Breast epithelium (tissue), 4 donors: Measurements from ENCODE around the gene DLK1. TPM values are rescaled to one million over a fixed set of nuclear protein-coding genes. Genes with fewer than 3 reads are reported as not detected.

Experiments
- DNase-seq, 2 donors: peaks; one replicate each; pipeline ENCODE4 v3.0.0-alpha.2; 2019; ENCODE audit warnings: low spot score in 2 of 2
- H3K27ac ChIP-seq, 2 donors: fragments of 200-600 bp; sonication (generic) in 1 of 2; one replicate each; pipeline ENCODE4 v1.5.1; 2016 to 2019; ENCODE audit warnings: mild to moderate bottlenecking in 1 of 2
- H3K27me3 ChIP-seq, 2 donors: fragments of 200-600 bp; sonication (generic) in 1 of 2; one replicate each; pipeline versions ENCODE4 v1.5.1 to v1.6.0; 2017 to 2019; ENCODE audit warnings: control low read depth in 1 of 2, mild to moderate bottlenecking in 1 of 2
- H3K36me3 ChIP-seq: fragments of 200-600 bp; one replicate; pipeline ENCODE4 v1.5.1; 2019
- H3K4me1 ChIP-seq, 2 donors: fragments of 200-600 bp; sonication (generic); one replicate each; pipeline ENCODE4 v1.5.1; 2016 to 2019; ENCODE audit warnings: control low read depth in 1 of 2
- H3K4me3 ChIP-seq, 3 donors: fragments of 200-600 bp; sonication (generic); 1 replicate in 2 of 3; 2 replicates in 1 of 3; pipeline ENCODE4 v1.5.1; 2016 to 2019; ENCODE audit warnings: mild to moderate bottlenecking in 3 of 3, moderate library complexity in 2 of 3
- H3K9me3 ChIP-seq, 2 donors: fragments of 200-600 bp; sonication (generic) in 1 of 2; one replicate each; pipeline ENCODE4 v1.5.1; 2016 to 2019; ENCODE audit warnings: control low read depth in 1 of 2
- POLR2A ChIP-seq: fragments of 450-650 bp; IDR thresholded peaks from one replicate; pipeline ENCODE4 v1.6.1; 2016; ENCODE audit warnings: antibody characterized with exemption, mild to moderate bottlenecking, moderate library complexity
- POLR2AphosphoS5 ChIP-seq, 3 donors: sonication (generic); formaldehyde crosslinking; IDR thresholded peaks; one replicate each; pipeline ENCODE4 v1.6.1; 2017; ENCODE audit warnings: antibody characterized with exemption in 3 of 3
- intact Hi-C: fragments of 100-400 bp; cut with DNase I; formaldehyde crosslinking; loops from one replicate; pipeline ENCODE4 v1.15.1; 2023; ENCODE audit warnings: low total_unique reads
- total RNA-seq, 3 donors: library from RNA; depleted of rRNA; stranded (reverse); fragments of >200 nt; gene quantifications; one replicate each; pipeline ENCODE4 v1.1.0, GENCODE V29; 2016
- TF ChIP-seq, protein P1 (sequence below), 3 donors: fragments of 450-650 bp; IDR thresholded peaks; one replicate each; pipeline ENCODE4 v1.5.1; 2016 to 2017; ENCODE audit warnings: antibody characterized with exemption in 3 of 3, mild to moderate bottlenecking in 3 of 3, moderate library complexity in 3 of 3

Gene DLK1
- total RNA-seq, 3 donors from 2014 or later, result 1.2 to 5.2 TPM; not detected in 1

DNA sequence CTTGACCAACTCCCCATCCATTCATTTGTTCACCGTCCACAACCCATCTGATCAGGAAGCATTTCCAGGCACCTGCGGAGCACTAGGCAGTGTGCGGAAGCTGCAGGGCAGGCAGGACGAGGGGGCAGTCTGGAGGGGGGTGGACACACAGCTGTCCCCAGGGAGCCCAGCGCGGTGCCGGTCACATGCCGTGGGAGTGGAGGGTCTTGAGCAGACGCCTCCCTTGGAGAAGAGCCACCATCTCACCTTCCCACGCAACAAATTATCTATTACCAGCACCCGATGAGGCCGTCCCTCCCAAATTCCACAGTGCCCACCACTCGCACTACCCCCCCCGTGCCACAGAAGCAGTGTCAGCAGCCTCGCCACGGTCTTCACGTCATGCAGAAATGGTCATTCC, 10.8 kb downstream of the DLK1 start:
- TF ChIP-seq POLR2A (no peak), POLR2AphosphoS5 (IDR thresholded peaks at IDR 0.05) (no peak)
- TF ChIP-seq, protein P1, sequence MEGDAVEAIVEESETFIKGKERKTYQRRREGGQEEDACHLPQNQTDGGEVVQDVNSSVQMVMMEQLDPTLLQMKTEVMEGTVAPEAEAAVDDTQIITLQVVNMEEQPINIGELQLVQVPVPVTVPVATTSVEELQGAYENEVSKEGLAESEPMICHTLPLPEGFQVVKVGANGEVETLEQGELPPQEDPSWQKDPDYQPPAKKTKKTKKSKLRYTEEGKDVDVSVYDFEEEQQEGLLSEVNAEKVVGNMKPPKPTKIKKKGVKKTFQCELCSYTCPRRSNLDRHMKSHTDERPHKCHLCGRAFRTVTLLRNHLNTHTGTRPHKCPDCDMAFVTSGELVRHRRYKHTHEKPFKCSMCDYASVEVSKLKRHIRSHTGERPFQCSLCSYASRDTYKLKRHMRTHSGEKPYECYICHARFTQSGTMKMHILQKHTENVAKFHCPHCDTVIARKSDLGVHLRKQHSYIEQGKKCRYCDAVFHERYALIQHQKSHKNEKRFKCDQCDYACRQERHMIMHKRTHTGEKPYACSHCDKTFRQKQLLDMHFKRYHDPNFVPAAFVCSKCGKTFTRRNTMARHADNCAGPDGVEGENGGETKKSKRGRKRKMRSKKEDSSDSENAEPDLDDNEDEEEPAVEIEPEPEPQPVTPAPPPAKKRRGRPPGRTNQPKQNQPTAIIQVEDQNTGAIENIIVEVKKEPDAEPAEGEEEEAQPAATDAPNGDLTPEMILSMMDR (IDR thresholded peaks at IDR 0.05), result no peak
- H3K9me3 ChIP-seq, result no peaks in the 10 kb centered on the region
- DNase-seq, result peak in 1 of 2 donors; percentile 15
- H3K27me3 ChIP-seq, result no peaks in the 10 kb centered on the region
- H3K4me3 ChIP-seq, result no peak overlapping the region
- no peaks in the 10 kb centered on the region for H3K4me1 ChIP-seq
- intact Hi-C loops, result no loop called here
- no peak overlapping the region for H3K27ac ChIP-seq
- H3K36me3 ChIP-seq, result no peaks in the 10 kb centered on the region

DNA sequence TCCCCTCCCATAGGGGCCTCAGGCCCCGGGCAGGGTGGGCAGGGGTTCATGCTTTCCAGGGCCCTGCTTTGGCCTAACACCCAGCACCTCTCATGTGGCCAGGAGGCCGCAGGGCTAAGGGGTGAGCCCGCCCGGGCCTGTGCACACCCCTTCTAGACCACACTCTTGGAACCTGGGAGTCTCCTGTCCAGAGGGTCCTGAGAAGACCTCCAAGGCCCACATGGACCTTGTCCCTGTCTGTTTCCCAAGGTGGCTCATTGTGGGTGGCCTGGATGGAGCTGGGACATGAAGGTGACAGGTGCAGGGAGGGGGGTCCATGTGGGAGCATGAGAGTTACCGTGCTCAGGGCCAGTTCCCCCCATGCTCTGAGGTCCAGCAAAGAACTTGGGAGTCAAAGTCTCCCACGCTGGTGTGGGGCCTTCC, 11.6 kb downstream of the DLK1 start:
- no peak overlapping the region for H3K27ac ChIP-seq
- DNase-seq, result peak in 1 of 2 donors; percentile 35
- intact Hi-C loops, result no loop called here
- H3K4me3 ChIP-seq, result no peak overlapping the region
- no peaks in the 10 kb centered on the region for H3K9me3 ChIP-seq
- TF ChIP-seq, protein P1 (IDR thresholded peaks at IDR 0.05), result no peak
- no peaks in the 10 kb centered on the region for H3K27me3 ChIP-seq
- H3K36me3 ChIP-seq, result no peaks in the 10 kb centered on the region
- no peaks in the 10 kb centered on the region for H3K4me1 ChIP-seq

DNA sequence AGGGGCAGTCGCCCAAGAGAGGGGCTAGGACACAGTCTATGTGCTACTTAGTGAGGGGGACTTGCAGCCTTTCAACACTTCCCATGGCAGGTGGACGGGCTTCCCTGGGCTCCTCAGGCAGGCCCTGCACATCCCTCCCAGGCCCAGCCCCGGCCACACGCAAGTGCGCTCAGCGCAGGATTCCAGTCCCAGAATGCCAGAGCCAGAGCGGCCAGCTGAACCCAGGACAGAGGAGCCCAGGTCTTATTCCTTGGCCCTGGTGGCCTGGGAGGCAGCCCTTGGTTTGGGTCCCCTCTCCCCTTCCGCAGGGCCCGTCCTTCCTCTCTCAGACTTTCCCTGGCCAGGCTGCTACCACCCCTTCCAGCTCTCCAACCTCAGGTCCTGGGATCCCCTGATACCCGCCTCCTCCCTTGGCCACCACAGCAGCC, 12.0 kb downstream of the DLK1 start:
- no peaks in the 10 kb centered on the region for H3K36me3 ChIP-seq
- DNase-seq, result peak in 1 of 2 donors; percentile 34
- no peaks in the 10 kb centered on the region for H3K4me1 ChIP-seq
- H3K27me3 ChIP-seq, result no peaks in the 10 kb centered on the region
- no peaks in the 10 kb centered on the region for H3K9me3 ChIP-seq
- intact Hi-C loops, result no loop called here
- TF ChIP-seq POLR2A (no peak), POLR2AphosphoS5 (IDR thresholded peaks at IDR 0.05) (no peak)
- TF ChIP-seq, protein P1 (IDR thresholded peaks at IDR 0.05), result no peak
- H3K4me3 ChIP-seq, result no peak overlapping the region
- no peak overlapping the region for H3K27ac ChIP-seq

DNA sequence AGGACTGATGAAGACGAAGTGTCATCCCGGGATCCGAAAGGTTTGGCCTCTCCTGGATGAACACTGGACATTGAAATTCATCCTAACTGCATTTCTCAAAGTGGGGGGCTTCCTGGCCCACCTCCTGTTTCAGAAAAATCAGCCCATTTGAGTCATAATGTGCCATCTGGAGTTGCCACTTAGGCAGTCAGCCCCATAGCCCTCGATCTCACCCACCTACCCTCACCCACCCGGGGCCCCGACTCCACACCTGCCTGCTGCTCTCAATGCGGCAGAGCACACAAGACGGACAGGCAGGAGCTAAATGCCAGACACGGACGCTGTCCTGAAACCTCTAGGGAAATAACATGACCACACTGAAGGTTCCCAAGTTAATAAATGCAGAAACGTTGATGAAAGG, 12.6 kb downstream of the DLK1 start:
- no peaks in the 10 kb centered on the region for H3K9me3 ChIP-seq
- DNase-seq, result peak in 1 of 2 donors; percentile 48

DNA sequence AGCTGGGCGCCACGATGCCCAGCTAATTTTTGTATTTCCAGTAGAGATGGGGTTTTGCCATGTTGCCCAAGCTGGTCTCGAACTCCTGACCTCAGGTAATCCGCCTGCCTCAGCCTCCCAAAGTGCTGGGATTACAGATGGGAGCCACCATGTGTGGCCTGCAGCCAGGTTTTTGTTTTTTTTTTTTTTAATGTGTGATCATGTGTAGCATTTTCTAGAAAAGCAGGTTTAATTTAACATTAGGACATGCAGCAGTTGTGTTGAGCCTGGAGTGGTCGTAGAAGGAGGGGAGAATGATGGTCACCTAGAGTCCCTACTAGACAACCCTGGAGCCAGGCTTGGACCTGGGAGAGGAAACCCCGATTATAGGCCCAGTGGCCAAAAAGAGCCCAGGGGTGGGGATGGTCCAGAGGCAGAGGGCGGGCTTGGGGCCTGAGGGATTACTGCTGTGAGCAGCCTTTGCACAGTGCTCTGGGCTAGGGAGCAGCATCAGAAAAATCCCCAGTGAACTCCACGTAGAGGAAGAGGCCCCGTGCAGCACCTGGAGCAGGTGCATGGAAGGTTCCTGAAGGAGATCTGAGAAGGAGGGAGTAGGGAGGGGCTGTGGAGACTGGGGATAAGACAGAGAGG, 13.6 kb downstream of the DLK1 start:
- Histone ChIP-seq H3K9me3 (no peaks in the 10 kb centered on the region), H3K4me1 (no peaks in the 10 kb centered on the region), H3K27me3 (no peaks in the 10 kb centered on the region), H3K4me3 (no peak overlapping the region), H3K27ac (no peak overlapping the region), H3K36me3 (no peaks in the 10 kb centered on the region)
- DNase-seq, result peak in 1 of 2 donors; percentile 35
- intact Hi-C loops, result no loop called here
- TF ChIP-seq, protein P1 (IDR thresholded peaks at IDR 0.05), result no peak
- TF ChIP-seq POLR2AphosphoS5 (IDR thresholded peaks at IDR 0.05), result no peak
- TF ChIP-seq POLR2A, result no peak

More for the DNA sequence above, 12.6 kb downstream of the DLK1 start:
- intact Hi-C loops, result no loop called here
- Histone ChIP-seq H3K4me3 (no peak overlapping the region), H3K36me3 (no peaks in the 10 kb centered on the region), H3K27ac (no peak overlapping the region), H3K27me3 (no peaks in the 10 kb centered on the region), H3K4me1 (no peaks in the 10 kb centered on the region)
- TF ChIP-seq POLR2A (no peak), POLR2AphosphoS5 (IDR thresholded peaks at IDR 0.05) (no peak)
- TF ChIP-seq, protein P1 (IDR thresholded peaks at IDR 0.05), result no peak
